NCI-H345 (cell line): ENCODE measurements around the gene ABCC3.

Experiments used
- DNase-seq: peaks from one replicate; lab custom pipeline; 2025; lab: John Stamatoyannopoulos, UW

Gene ABCC3

DNA sequence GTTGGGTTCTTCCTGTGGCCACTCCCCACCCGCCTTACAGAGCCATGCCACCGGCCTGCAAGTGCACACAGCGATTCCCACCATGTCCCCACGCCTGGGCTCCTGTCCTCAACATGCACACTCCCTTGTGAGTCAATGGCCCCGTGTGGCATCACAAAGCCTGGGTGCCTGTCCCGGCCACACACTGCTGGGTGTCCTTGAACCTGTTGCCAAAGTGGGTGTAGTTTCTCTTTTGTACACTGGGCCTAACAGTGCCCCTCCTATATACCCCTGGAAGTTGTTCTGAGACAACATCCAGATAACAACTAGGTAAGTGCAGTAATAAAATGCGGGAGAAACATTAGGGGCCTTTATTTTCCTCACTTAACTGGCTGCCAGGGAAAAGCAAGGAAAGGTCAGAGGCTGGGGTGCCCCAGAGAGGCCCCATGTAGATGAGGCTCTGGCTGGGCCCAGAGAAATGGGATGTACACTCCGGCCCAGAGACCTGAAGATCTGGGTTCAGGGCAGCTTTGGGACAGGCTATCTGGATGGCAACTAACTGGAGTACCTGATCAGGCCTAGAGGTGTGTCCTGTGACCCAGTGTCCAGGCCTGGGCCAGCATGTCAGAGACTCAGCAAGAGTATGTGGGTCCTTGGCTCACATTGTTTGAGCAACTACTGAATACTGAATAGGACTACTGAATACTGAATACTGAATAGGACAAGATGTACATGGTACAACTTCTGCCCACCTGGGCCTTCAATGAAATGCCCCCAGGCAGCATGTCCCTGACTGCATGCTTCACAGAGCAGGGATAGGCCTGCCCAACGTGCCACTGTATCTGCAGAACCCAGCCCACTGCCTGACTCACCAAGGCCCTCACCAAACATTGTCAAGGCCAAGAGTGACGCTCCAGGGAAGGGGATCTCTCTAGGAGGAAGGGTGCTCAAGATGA lies 8.3 kb downstream of the ABCC3 start:
- no peak for DNase-seq

DNA sequence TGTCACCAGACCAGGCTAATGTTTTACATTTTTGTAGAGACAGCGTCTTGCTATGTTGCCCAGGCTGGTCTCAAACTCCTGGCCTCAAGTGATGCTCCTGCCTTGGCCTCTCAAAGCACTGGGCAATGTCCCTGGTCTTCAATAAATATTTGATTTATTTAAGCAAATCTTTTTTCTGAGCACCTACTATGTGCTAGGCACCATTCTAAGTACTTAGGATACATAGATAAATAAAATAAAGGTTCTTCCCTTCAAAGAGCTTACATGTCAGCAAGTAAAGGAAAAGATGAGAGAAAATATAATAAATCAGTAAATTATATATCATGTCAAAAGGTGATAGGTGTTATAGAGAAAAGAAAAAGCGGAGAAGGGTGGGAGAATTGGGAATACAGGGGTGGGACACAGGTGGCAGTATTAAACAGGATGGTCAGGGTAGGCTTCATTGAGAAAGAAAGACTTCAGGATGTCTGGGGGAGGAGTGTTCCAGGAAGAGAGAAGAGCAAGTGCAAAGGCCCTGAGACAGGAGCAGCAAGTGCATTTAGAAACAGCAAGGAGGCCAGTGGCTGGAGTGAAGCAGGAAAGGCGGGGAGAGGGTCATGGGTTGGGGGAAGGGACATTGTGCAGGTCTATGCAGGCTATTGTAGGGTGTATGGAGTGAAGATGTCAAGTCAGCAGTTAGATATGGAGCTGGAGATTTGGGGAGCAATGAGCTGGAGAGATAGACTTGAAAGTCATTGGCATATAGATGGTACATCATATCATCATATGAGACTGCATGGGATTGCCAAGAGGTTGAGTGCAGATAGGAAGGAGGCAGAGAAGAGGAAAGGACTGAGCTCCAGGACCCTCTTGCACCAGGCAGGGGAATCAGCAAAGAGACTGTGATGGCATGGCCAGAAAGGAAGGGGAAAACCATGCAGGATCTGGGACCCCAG lies 11.3 kb downstream of the ABCC3 start:
- DNase-seq = no peak

DNA sequence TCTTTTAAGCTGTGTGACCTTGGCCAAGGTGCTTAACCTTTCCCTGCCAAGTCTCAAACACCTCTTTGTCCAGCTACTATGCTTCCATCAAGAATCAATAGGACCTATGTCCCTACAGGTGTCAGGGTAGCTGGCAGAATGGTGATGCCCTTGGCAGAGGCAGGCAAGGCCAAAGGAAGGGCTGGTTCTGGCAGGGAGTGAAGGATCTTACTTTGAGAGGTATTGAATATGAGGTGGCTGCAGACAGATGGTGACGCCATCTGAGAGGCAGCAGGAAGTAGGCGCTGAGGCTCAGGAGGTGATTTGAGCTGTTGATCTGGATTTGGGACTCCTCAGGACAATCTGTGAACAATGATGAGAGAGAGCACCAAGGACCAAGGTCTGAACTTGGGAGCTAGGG lies 12.5 kb downstream of the ABCC3 start:
- no peak for DNase-seq

DNA sequence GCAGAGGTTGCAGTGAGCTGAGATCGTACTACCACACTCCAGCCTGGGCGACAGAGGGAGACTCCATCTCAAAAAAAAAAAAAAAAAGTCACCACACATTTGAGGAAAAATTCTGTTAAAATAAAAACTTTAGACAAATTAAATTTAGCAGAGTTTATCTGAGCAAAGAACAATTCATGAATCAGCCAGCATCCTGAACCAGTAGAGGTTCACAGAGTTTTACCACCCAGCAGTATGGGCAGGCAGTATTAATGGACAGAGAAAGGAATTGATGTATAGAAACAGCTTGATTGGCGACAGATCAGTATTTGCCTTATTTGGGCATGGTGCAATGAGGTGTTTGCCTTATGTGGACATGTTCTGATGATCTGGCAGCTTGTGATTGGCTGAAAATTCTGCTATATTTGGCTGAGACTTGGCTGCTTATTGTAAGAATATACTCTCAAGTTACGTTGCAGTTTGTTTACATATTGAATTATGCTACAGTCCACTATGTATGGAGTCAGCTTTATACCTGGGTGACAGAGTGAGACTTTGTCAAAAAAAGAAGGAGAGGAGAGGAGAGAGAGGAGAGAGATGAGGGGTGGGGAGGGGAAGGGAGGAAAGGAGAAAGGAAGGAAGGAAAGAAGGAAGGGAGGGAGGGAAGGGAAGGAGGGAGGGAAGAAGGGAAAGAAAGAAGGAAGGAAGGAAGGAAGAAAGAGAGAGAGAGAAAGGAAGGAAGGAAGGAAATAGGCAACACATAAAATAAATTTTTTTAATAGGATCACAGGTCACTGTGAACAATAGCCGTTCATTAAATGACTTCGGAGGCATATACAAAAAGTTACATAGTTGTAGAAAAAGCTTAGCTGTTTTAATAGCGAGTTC lies 14.6 kb downstream of the ABCC3 start:
- no peak for DNase-seq

DNA sequence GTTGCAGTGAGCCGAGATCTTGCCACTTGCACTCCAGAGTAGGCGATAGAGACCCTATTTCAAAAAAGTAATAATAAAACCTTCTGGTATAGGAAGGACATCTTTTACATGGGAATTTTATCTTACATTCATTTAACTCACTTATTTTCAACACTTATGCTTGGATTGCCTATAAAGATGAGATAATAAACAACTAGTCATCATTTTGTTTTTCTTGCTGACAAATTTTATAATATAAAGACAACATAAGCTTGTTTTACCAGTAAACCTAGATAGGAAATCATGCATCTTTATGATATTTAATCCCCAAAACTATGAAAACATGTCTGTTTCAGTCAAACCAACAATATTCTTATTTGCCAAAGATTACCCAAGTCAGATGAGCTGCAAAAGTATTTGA lies 17.0 kb downstream of the ABCC3 start:
- DNase-seq = no peak

DNA sequence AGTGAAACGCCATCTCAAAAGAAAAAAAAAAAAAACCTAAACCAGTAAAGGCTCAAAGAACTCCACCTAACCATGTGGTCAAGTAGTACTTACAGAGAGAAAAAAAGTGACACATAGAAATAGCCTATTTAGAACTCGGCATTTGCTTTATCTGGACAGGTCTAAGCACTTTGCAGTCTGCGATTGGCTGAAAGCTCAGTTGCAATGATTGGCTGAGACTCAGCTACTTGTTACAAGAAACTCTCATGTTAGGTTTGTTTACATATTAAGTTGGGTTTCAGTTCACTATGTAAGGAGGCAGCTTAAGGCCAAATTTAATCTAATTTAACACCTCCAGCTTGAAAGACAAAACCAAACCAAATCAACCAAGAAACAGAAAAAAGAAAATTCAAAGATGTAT lies 19.1 kb downstream of the ABCC3 start:
- DNase-seq = no peak

DNA sequence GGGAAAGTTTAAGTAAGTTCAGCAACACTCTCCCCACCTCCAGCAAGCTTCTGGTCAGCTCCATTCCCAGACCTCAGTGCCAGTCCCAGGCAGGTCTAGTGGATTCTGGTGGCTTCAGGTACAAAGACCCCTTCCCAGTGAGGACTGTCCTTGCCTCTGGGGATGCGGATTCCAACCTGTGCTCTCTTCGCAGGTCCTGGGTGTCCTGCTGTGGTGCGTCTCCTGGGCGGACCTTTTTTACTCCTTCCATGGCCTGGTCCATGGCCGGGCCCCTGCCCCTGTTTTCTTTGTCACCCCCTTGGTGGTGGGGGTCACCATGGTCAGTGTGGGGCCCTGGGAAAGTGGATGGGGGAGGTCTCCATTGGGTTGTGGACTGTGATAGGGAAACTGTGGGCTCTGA lies 21.8 kb downstream of the ABCC3 start:
- DNase-seq = no peak

DNA sequence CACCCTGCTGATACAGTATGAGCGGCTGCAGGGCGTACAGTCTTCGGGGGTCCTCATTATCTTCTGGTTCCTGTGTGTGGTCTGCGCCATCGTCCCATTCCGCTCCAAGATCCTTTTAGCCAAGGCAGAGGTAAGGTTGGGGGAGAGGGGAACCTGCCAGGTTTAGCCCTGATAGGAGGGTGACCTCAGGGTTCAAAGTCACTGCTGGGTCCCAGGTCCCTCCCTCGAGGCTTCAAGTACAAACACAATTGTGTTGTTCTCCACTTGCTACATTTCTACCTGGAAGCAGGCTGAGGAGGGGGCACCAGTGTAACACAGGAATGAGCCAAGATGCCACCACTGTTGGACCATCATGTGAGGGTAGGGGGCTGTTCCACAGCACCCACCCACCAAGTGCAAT lies 22.4 kb downstream of the ABCC3 start:
- DNase-seq = no peak

DNA sequence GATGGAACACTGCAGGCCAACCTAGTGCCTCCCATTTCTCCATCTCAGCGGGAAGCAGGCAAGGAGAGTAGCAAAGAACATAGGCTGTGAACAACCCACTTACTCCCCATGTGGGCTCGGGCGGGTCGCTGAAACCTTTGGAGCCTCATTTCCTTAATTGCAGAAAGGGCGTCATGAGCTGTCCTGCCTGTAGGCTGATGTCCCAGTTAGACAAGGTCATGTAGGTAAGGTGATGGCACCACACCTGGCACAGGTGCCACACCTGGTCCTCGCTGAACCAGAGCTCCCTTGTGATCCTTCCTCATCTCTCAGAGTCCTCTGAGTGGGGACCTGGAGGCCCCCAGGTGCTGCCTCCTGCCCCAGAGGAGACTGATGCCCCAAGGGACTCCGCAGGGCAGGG lies 22.9 kb downstream of the ABCC3 start:
- DNase-seq = no peak

DNA sequence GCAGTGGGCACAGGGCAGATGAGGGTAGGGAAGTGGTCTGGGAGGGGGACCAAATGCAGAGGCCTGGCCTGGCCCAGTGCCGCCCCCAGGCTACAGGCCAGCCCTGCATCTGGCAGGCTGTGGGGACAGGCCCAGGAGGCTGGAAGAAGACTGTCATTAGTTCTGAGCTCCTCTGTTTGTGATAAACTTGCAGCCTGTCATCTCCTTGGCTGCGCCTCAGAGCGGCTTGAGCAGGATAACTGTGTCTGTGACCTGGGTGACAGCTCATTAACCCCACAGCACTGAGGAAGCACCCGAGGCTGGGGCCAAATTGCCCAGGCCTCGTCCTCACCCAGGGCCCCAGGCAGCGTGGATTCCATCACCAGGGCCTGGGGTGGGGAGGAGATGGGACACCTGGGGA lies 23.9 kb downstream of the ABCC3 start:
- DNase-seq = no peak

DNA sequence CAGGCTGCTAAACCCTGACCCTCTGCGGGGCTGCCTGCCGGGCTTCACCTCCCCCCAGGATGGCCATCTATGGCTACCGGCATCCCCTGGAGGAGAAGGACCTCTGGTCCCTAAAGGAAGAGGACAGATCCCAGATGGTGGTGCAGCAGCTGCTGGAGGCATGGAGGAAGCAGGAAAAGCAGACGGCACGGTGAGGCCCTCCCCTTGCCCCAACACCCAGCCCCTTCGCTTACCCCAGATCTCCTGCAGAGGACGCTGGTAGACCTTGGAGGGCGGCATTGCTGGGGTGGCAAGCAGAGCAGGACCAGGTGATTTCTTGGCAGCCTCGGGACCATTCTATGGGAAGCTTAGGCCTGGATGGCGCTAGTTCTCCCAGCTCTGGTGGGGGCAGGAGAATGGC lies 24.5 kb downstream of the ABCC3 start:
- no peak for DNase-seq

DNA sequence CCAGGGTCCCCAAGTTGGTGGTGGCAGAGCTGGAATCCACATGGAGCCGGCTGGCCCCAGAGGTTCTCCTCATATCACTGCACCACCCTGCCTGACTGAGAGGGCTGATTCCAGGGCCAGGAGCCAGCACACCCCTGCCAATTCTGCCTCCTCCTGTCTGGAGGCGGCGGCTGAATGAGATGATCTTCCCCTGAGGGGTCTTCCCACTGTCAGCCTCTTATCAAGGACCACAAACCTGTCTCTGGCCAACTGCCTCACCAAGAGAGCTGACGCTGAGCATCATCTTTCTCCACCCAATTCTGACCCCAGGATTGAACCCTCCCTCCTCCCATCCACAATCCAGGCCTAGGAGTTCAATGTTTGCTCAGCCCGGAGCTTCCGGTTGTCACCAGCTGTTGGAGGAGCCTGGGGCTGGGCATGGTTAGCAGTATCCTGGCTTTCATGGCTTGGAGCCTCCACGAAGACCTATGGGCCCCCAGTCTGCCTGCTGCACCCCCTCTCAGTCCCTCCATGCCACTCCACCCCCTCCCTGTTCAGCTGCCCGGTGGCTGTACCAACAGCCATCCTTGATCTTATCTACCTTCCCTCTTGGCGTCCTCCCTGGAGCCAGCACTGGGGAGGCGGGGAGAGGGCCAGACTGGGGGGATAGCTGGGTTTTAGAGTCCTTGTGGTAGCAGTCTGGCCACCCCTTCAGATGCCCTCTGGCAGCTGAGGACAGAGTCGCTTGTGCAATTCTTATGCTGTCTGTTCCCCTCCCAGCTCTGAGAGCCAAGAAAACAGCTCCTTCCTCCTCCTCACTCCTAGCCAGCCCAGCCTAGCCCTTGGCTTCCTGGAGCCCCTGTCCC lies 25.6 kb downstream of the ABCC3 start:
- no peak for DNase-seq

DNA sequence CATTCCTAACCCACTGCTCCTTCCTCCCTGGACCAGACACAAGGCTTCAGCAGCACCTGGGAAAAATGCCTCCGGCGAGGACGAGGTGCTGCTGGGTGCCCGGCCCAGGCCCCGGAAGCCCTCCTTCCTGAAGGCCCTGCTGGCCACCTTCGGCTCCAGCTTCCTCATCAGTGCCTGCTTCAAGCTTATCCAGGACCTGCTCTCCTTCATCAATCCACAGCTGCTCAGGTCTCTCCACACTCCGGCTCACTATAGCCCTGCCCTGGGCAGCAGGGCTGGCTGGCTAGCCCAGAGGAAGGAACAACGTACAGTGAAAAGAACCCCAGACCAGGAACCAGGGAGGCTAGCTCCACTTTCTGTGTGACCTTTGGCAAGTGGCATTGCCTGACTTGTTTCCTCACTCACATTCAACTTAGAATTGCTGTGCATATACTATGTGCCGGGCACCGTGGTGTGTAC lies 26.2 kb downstream of the ABCC3 start:
- no peak for DNase-seq

DNA sequence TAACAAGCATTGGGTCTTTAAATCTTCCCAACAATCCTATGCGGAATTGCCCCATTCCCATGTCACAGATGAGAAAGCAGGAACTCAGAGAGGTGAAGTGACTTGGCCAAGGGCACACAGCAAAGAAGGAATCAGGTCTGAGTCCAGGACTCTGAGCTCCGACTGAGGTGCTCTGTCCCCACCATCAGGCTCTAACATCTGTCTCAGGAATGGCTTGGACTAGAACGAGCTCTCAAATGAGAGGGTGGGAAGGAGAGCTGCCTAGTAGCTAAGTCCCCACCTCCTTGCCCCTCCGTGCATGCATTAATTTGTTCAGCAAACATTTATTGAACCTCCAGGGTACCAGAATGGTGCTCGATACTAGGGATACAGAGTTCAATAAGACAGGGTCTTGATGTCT lies 26.7 kb downstream of the ABCC3 start:
- DNase-seq = no peak

DNA sequence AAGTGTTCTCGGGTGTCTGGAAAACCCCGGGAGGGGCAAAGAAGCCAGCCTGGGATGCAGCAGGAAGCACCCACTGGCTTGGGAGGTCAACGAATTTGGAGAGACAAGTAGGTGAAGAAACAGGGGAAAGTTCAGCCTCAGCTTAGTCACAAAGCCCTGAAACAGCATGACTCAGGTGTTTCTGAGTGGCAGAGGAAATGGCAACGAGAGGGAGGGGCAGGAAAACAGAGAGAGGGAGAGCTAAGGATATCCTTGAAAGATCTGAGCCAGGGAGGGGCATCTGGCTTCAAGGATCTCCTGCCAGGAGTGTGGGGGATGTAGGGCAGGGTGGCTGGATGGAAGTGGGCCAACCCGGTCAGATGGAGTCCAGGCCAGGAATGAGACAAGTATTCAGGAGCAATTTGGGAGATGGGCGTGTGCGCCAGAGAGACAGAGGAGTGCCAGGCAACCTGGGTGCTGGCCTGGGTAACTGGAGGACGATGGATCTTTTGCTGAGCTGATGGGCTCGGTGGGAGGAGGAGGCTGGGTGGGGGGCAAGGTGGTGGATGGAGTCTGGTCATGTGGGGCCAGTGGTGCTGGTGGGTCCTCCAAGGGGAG lies 27.2 kb downstream of the ABCC3 start:
- no peak for DNase-seq

DNA sequence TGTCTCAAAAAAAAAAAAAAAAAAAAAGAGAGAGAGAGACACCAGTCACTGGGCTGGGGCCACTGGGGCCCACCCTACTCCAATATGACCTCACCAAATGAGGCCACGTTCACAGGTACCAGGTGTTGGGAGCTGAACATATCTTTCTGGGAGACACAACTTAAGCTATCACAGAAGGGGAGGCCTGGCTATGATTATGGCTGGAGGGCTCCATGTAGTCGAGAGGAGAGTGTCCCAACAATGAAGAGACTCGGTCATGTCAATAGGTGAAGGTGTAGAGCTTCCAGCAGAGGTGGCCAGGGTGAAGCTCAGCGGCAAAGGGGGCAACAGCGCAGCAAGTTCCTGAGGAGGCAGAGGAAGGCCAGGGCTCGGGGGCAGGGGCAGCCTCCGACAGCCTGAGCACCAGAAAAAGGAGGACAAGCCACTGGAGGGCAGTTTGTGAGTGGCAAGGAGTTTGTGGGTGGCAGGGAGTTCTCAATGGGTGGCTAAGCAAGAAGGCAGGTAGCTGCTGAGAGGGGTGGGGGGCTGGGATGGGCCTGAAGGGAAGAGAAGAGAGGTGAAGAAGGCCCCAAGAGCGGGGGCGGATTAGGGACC lies 28.0 kb downstream of the ABCC3 start:
- no peak for DNase-seq

DNA sequence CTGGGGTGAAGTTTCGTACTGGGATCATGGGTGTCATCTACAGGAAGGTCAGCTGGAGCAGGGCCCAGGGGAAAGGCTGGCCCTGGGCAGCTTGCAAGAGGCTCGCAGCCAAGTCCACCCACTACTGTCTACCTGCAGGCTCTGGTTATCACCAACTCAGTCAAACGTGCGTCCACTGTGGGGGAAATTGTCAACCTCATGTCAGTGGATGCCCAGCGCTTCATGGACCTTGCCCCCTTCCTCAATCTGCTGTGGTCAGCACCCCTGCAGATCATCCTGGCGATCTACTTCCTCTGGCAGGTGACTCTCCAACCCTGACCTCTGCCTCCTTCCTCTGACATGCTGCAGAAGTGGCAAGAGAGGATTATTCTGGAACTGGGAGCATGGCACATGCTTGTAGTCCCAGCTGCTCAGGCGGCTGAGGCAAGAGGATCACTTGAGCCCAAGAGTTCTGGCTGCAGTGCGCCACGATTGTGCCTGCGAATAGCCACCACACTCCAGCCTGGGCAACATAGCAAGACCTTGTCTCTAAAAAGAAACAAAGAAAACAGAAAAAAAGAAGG lies 29.2 kb downstream of the ABCC3 start:
- DNase-seq = no peak

DNA sequence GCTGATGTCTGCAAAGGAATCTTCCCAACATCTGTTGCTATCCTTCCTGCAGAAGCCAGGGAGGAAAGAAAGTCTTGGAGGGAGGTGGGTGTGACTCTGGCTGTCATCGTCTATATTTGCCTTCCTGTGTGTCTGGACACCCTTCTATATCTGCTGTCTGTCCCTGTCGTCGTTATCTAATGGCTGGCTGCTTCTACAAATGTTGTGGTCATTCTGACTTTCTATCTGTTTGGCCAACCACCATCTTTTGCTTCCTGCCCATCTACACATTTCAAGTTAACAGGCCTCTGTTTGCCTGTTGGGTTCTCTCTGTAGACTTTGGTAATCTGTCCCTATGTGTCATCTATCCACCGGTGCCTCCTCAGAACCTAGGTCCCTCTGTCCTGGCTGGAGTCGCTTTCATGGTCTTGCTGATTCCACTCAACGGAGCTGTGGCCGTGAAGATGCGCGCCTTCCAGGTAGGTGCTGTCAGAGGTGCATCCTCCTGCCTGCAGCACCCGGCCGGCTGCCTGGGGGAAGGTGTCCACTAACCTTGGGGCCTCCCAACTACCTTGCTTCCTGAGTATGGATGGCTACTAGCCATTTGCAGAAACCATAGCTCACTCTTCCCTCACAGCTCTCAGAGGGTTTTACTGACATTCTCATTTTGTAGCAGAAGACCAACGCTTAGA lies 30.2 kb downstream of the ABCC3 start:
- no peak for DNase-seq

DNA sequence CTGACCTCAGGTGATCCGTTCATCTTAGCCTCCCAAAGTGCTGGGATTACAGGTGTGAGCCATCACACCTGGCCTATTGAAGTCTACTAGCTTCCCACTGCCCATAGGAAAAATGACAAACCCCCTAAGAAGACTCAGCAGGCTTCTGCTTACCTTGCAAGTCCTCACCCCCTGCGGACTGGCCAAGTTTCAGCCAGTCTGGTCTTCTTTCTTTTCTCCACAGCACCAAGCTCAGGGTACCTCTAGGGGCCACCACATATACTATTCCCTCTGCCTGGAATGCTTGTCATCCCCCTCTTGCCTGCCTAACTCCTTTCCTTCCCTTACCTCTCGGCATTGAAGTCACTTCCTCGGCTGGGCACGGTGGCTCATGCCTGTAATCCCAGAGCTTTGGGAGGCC lies 31.2 kb downstream of the ABCC3 start:
- no peak for DNase-seq
